ENCODE results near the gene PARVA.

PARVA gene

GRCh38 chr11:12531681-12532080 lies 154.3 kb downstream of the PARVA start:
- in situ Hi-C loops (cut with MboI; ENCODE audit: low pct_unique_long_range_greater_than_20kb, low sequenced_read_pairs, unreplicated experiment) = no loop called here
- no peak for TF ChIP-seq CTCF (IDR thresholded peaks at IDR 0.05; ENCODE audit: extremely low read depth, insufficient read depth, missing control alignments)
- no peak for DNase-seq (ENCODE audit: low spot score)

GRCh38 chr11:12532580-12532979 lies 155.2 kb downstream of the PARVA start:
- in situ Hi-C loops (cut with MboI; ENCODE audit: low pct_unique_long_range_greater_than_20kb, low sequenced_read_pairs, unreplicated experiment) = no loop called here
- TF ChIP-seq CTCF (IDR thresholded peaks at IDR 0.05; ENCODE audit: extremely low read depth, insufficient read depth, missing control alignments) = no peak
- no peak for DNase-seq (ENCODE audit: low spot score)

- TF ChIP-seq CTCF (IDR thresholded peaks at IDR 0.05; ENCODE audit: extremely low read depth, insufficient read depth, missing control alignments) = no peak
- DNase-seq (ENCODE audit: low spot score) = no peak
- in situ Hi-C loops (cut with MboI; ENCODE audit: low pct_unique_long_range_greater_than_20kb, low sequenced_read_pairs, unreplicated experiment) = no loop called here
Measured at GRCh38 chr11:12534549-12534948, 157.2 kb downstream of the PARVA start.

GRCh38 chr11:12535321-12535720 lies 157.9 kb downstream of the PARVA start:
- in situ Hi-C loops (cut with MboI; ENCODE audit: low pct_unique_long_range_greater_than_20kb, low sequenced_read_pairs, unreplicated experiment) = no loop called here
- TF ChIP-seq CTCF (IDR thresholded peaks at IDR 0.05; ENCODE audit: extremely low read depth, insufficient read depth, missing control alignments) = no peak
- no peak for DNase-seq (ENCODE audit: low spot score)

- no peak for TF ChIP-seq CTCF (IDR thresholded peaks at IDR 0.05; ENCODE audit: extremely low read depth, insufficient read depth, missing control alignments)
- DNase-seq (ENCODE audit: low spot score) = no peak
- in situ Hi-C loops (cut with MboI; ENCODE audit: low pct_unique_long_range_greater_than_20kb, low sequenced_read_pairs, unreplicated experiment) = no loop called here
Measured at GRCh38 chr11:12536566-12536965, 159.2 kb downstream of the PARVA start.

- TF ChIP-seq CTCF (IDR thresholded peaks at IDR 0.05; ENCODE audit: extremely low read depth, insufficient read depth, missing control alignments) = no peak
- in situ Hi-C loops (cut with MboI; ENCODE audit: low pct_unique_long_range_greater_than_20kb, low sequenced_read_pairs, unreplicated experiment) = no loop called here
Measured at GRCh38 chr11:12537778-12538401, 160.5 kb downstream of the PARVA start.

More at GRCh38 chr11:12537778-12538401, 160.5 kb downstream of the PARVA start:
- no peak for DNase-seq (ENCODE audit: low spot score)
